Measurements from ENCODE around the gene CAP2.
"Not testable (repeated sequence)": the region's sequence is repeated elsewhere in the genome, so short reads cannot be mapped to it uniquely, and the experiment has no call there.

Gene CAP2

GRCh38 chr6:17391976-17392375, 1.4 kb upstream of the CAP2 start:
- TF ChIP-seq, protein P1, sequence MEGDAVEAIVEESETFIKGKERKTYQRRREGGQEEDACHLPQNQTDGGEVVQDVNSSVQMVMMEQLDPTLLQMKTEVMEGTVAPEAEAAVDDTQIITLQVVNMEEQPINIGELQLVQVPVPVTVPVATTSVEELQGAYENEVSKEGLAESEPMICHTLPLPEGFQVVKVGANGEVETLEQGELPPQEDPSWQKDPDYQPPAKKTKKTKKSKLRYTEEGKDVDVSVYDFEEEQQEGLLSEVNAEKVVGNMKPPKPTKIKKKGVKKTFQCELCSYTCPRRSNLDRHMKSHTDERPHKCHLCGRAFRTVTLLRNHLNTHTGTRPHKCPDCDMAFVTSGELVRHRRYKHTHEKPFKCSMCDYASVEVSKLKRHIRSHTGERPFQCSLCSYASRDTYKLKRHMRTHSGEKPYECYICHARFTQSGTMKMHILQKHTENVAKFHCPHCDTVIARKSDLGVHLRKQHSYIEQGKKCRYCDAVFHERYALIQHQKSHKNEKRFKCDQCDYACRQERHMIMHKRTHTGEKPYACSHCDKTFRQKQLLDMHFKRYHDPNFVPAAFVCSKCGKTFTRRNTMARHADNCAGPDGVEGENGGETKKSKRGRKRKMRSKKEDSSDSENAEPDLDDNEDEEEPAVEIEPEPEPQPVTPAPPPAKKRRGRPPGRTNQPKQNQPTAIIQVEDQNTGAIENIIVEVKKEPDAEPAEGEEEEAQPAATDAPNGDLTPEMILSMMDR (IDR thresholded peaks at IDR 0.05; ENCODE audit: control insufficient read depth, insufficient read depth, low read depth, low read length, missing control alignments), result no peak
- no peak for DNase-seq (ENCODE audit: low read depth)
- no peak overlapping the region for H3K4me3 ChIP-seq (ENCODE audit: control insufficient read depth, low read depth, low read length)

GRCh38 chr6:17393892-17394631, 667 bp downstream of the CAP2 start:
- DNase-seq (ENCODE audit: low read depth), result no peak
- TF ChIP-seq, protein P1 (IDR thresholded peaks at IDR 0.05; ENCODE audit: control insufficient read depth, insufficient read depth, low read depth, low read length, missing control alignments), result no peak
- H3K4me3 ChIP-seq (ENCODE audit: control insufficient read depth, low read depth, low read length), result peak overlapping the region; percentile 68

DNA sequence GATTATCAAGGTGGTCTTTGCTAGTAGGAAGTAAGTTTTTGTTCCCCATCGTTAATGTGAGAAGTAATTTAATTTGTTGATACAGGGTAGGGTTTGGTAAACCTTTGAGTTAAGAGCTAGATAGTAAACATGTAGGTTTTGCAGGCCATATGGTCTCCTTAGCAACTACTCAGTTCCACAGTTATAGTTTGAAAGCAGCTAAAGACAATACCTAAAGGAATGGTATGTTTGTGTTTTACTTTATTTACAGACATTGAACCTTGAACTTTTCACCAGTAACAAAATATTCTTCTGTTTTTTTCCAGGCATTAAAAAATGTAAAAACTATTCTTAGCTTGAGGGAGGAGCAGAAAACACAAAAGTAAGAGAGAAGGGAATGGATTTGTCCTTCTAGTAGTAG, 1.7 kb downstream of the CAP2 start:
- TF ChIP-seq, protein P1 (IDR thresholded peaks at IDR 0.05; ENCODE audit: control insufficient read depth, insufficient read depth, low read depth, low read length, missing control alignments), result no peak
- no peak for DNase-seq (ENCODE audit: low read depth)
- no peak overlapping the region for H3K4me3 ChIP-seq (ENCODE audit: control insufficient read depth, low read depth, low read length)

- H3K4me3 ChIP-seq (ENCODE audit: control insufficient read depth, low read depth, low read length), result no peak overlapping the region
- TF ChIP-seq, protein P1 (IDR thresholded peaks at IDR 0.05; ENCODE audit: control insufficient read depth, insufficient read depth, low read depth, low read length, missing control alignments), result no peak
- no peak for DNase-seq (ENCODE audit: low read depth)
Measured at GRCh38 chr6:17396256-17396655, 2.9 kb downstream of the CAP2 start.

GRCh38 chr6:17397764-17398194, 4.4 kb downstream of the CAP2 start:
- TF ChIP-seq, protein P1 (IDR thresholded peaks at IDR 0.05; ENCODE audit: control insufficient read depth, insufficient read depth, low read depth, low read length, missing control alignments), result no peak
- H3K4me3 ChIP-seq (ENCODE audit: control insufficient read depth, low read depth, low read length), result no peak overlapping the region
- no peak for DNase-seq (ENCODE audit: low read depth)

DNA sequence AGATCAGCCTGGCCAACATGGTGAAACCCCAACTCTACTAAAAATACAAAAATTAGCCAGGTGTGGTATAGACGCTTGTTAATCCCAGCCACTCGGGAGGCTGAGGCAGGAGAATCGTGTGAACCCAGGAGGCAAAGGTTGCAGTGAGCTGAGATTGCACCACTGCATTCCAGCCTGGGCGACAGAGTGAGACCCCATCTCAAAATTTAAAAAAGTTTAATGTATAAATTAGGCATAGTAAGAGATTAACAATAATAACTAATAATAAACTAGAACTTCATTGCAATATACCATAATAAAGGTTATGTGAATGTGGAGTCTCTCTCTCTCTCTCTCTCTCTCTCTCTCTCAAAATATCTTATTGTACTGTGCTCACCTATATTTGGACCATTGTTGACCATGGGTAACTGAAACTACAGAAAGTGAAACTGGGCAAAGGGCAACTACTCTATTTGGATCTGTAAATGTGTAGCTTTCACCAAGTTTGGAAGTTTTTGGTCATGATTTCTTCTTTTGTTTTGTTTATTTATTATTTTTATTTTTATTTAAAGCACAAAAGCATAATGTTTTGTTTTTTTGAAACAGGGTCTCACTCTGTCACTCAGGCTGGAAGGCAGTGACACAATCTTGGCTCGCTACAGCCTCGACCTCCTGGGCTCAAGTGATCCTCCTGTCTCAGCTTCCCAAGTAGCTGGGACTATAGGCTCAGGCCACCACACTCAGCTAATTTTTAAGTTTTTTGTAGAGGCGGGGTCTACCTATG, 12.0 kb downstream of the CAP2 start:
- not testable (repeated sequence) for DNase-seq (ENCODE audit: low read depth); H3K4me3 ChIP-seq (ENCODE audit: control insufficient read depth, low read depth, low read length)

GRCh38 chr6:17405944-17406245, 12.5 kb downstream of the CAP2 start:
- DNase-seq (ENCODE audit: low read depth), result no peak
- TF ChIP-seq, protein P1 (IDR thresholded peaks at IDR 0.05; ENCODE audit: control insufficient read depth, insufficient read depth, low read depth, low read length, missing control alignments), result no peak
- H3K4me3 ChIP-seq (ENCODE audit: control insufficient read depth, low read depth, low read length), result no peak overlapping the region
